Testis (tissue), 2 donors: Measurements from ENCODE around the gene TULP4.

Source experiments
- POLR2A ChIP-seq: fragments of 450-650 bp; IDR thresholded peaks from one replicate; pipeline ENCODE4 v1.6.1; 2017; ENCODE audit warnings: antibody characterized with exemption, mild to moderate bottlenecking, moderate library complexity
- TF ChIP-seq, protein P1 (sequence below), 3 experiments: fragments of 450-650 bp in 2 of 3; fragments of 200-600 bp in 1 of 3; sonication (generic) in 1 of 3; IDR thresholded peaks; one replicate each; pipeline ENCODE4 v1.5.1; 2016 to 2019; ENCODE audit warnings: antibody characterized with exemption in 3 of 3, mild to moderate bottlenecking in 2 of 3, moderate library complexity in 1 of 3

DNA sequence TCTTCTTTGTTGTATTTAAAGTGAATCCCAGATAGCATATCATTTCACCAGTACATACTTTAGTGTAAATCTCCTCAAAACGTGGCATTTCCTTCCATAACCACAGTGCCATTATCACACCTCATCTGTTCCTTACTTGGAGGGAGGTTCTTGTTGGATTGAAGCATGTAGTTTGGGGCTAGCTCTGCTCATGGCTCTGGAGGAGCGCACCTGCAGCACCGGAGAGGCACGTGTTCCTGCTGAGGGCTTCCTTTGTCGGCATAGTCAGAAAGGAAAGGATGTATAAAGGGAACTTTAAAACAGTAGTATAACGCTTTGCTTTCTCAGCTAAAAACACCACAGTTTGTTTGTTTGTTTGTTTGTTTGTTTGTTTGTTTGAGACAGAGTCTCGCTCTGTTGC lies 126.0 kb downstream of the TULP4 start:
- TF ChIP-seq, protein P1, sequence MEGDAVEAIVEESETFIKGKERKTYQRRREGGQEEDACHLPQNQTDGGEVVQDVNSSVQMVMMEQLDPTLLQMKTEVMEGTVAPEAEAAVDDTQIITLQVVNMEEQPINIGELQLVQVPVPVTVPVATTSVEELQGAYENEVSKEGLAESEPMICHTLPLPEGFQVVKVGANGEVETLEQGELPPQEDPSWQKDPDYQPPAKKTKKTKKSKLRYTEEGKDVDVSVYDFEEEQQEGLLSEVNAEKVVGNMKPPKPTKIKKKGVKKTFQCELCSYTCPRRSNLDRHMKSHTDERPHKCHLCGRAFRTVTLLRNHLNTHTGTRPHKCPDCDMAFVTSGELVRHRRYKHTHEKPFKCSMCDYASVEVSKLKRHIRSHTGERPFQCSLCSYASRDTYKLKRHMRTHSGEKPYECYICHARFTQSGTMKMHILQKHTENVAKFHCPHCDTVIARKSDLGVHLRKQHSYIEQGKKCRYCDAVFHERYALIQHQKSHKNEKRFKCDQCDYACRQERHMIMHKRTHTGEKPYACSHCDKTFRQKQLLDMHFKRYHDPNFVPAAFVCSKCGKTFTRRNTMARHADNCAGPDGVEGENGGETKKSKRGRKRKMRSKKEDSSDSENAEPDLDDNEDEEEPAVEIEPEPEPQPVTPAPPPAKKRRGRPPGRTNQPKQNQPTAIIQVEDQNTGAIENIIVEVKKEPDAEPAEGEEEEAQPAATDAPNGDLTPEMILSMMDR (IDR thresholded peaks at IDR 0.05) = no peak
- no peak for TF ChIP-seq POLR2A
